IMR-90 (cell line): ENCODE data around the gene PARD3. TPM values are rescaled to one million over a fixed set of nuclear protein-coding genes. Genes with fewer than 3 reads are reported as not detected.

Experiments used
- ATAC-seq: fragments of 200-7000 bp; cut with Tn5 transposase; 2 replicates; pipeline ENCODE4 v1.9.1; 2020; ENCODE audit warnings: low read depth, mild to moderate bottlenecking, moderate library complexity
- BruUV-seq: library from RNA; stranded (reverse); fragments of 400-500 nt; replicated peaks from 2 replicates; lab custom pipeline; 2021; lab: Mats Ljungman, UMichigan
- CTCF ChIA-PET: fragments of 300-600 bp; formaldehyde crosslinking; extraction: SDS; loops from one replicate; lab custom pipeline; 2021; ENCODE audit warnings: antibody characterized with exemption; lab: Yijun Ruan, JAX
- POLR2A ChIA-PET: fragments of 300-600 bp; sonication (Branson Sonifier 250); formaldehyde crosslinking; loops from one replicate; lab custom pipeline; 2022; ENCODE audit warnings: antibody characterized with exemption; ENCODE audit not compliant: unreplicated experiment; lab: Charles Lee
- DNase-seq: peaks from one replicate; pipeline ENCODE4 v3.0.0; 2013
- H2AFZ ChIP-seq: replicated peaks from 2 replicates; pipeline ENCODE3; 2013; ENCODE audit warnings: low read length, mild to moderate bottlenecking; ENCODE audit not compliant: poor library complexity
- H2AK5ac ChIP-seq: 2 replicates; pipeline ENCODE4 v1.6.1; 2013; ENCODE audit warnings: low read depth, low read length, inconsistent platforms
- H2AK9ac ChIP-seq: replicated peaks from 2 replicates; pipeline ENCODE3; 2013; ENCODE audit warnings: mild to moderate bottlenecking, low read depth, low read length, moderate library complexity; ENCODE audit not compliant: poor library complexity
- H2BK120ac ChIP-seq: 2 replicates; pipeline ENCODE4 v1.6.1; 2013; ENCODE audit warnings: low read depth, low read length, inconsistent platforms
- H2BK15ac ChIP-seq: 3 replicates; pipeline ENCODE4 v1.6.1; 2013; ENCODE audit warnings: low read depth, low read length, inconsistent platforms
- H2BK20ac ChIP-seq: 2 replicates; pipeline ENCODE4 v1.6.1; 2013; ENCODE audit warnings: low read depth, mild to moderate bottlenecking, inconsistent platforms, low read length, moderate library complexity
- H2BK5ac ChIP-seq: 2 replicates; pipeline ENCODE4 v1.6.1; 2013; ENCODE audit warnings: mild to moderate bottlenecking, low read depth, low read length, inconsistent platforms; ENCODE audit not compliant: poor library complexity, severe bottlenecking
- H3K14ac ChIP-seq: replicated peaks from 2 replicates; pipeline ENCODE4 v1.6.1; 2013; ENCODE audit warnings: low read depth, low read length, inconsistent platforms
- H3K18ac ChIP-seq: 2 replicates; pipeline ENCODE4 v1.6.1; 2013; ENCODE audit warnings: low read depth, low read length, control low read depth
- H3K23ac ChIP-seq: 2 replicates; pipeline ENCODE4 v1.6.1; 2013; ENCODE audit warnings: low read depth, low read length, inconsistent platforms
- H3K27ac ChIP-seq: 2 replicates; pipeline ENCODE4 v1.5.1; 2013; ENCODE audit warnings: mild to moderate bottlenecking, control low read depth, low read length; ENCODE audit not compliant: insufficient read depth
- H3K27me3 ChIP-seq: 2 replicates; pipeline ENCODE4 v1.6.1; 2013; ENCODE audit warnings: low read length; ENCODE audit not compliant: control insufficient read depth, insufficient read depth
- H3K36me3 ChIP-seq: 2 replicates; pipeline ENCODE4 v1.6.1; 2013; ENCODE audit warnings: low read length, mixed read lengths; ENCODE audit not compliant: control insufficient read depth, insufficient read depth
- H3K4ac ChIP-seq: 2 replicates; pipeline ENCODE4 v1.6.1; 2013; ENCODE audit warnings: low read depth, low read length, inconsistent platforms
- H3K4me1 ChIP-seq: 2 replicates; pipeline ENCODE4 v1.6.1; 2013; ENCODE audit warnings: low read length, mixed read lengths; ENCODE audit not compliant: control insufficient read depth, insufficient read depth
- H3K4me2 ChIP-seq: 2 replicates; pipeline ENCODE4 v1.6.1; 2013; ENCODE audit warnings: low read depth, mild to moderate bottlenecking, control low read depth, low read length, moderate library complexity
- H3K4me3 ChIP-seq: 2 replicates; pipeline ENCODE4 v1.5.1; 2013; ENCODE audit warnings: low read depth, mild to moderate bottlenecking, control low read depth, low read length, moderate library complexity; ENCODE audit not compliant: insufficient read depth
- H3K56ac ChIP-seq: 2 replicates; pipeline ENCODE4 v1.6.1; 2013; ENCODE audit warnings: low read length, inconsistent platforms; ENCODE audit not compliant: insufficient read depth; ENCODE audit errors: extremely low read depth
- H3K79me1 ChIP-seq, 2 experiments: 2 replicates each; pipeline ENCODE4 v1.6.1; 2013; ENCODE audit warnings: low read length in 2 of 2, inconsistent platforms in 1 of 2, low read depth in 1 of 2
- H3K9ac ChIP-seq: 2 replicates; pipeline ENCODE4 v1.6.1; 2013; ENCODE audit warnings: low read depth, low read length, control low read depth
- H3K9me1 ChIP-seq: 2 replicates; pipeline ENCODE4 v1.6.1; 2013; ENCODE audit warnings: low read length, inconsistent platforms; ENCODE audit not compliant: insufficient read depth
- H3K9me3 ChIP-seq: 2 replicates; pipeline ENCODE4 v1.6.1; 2013; ENCODE audit warnings: low read length; ENCODE audit not compliant: control insufficient read depth, insufficient read depth
- H4K20me1 ChIP-seq: 2 replicates; pipeline ENCODE4 v1.6.1; 2013; ENCODE audit warnings: low read length, inconsistent platforms; ENCODE audit not compliant: insufficient read depth
- H4K5ac ChIP-seq: 2 replicates; pipeline ENCODE4 v1.6.1; 2013; ENCODE audit warnings: mild to moderate bottlenecking, low read depth, low read length, control low read depth
- H4K8ac ChIP-seq, 2 experiments: 2 replicates each; pipeline ENCODE4 v1.6.1; 2013; ENCODE audit warnings: low read depth in 2 of 2, low read length in 2 of 2, control low read depth in 1 of 2, inconsistent platforms in 1 of 2
- H4K91ac ChIP-seq: 2 replicates; pipeline ENCODE4 v1.6.1; 2013; ENCODE audit warnings: low read depth, low read length, inconsistent platforms; ENCODE audit not compliant: insufficient read depth
- BHLHE40 ChIP-seq: fragments of 150-350 bp; IDR thresholded peaks from 2 replicates; pipeline ENCODE4 v1.6.1; 2016; ENCODE audit warnings: mild to moderate bottlenecking, low read depth, low read length
- NFE2L2 ChIP-seq: fragments of 150-350 bp; IDR thresholded peaks from 2 replicates; pipeline ENCODE4 v1.6.1; 2016; ENCODE audit warnings: low read depth, mild to moderate bottlenecking, low read length
- WGBS, 2 experiments: methylation state at CpG; one replicate each; pipeline versions ENCODE4 v1.1.5 to v1.1.7; 2013; ENCODE audit warnings: missing lambda C conversion rate in 2 of 2; ENCODE audit not compliant: insufficient read length in 1 of 2; ENCODE audit errors: extremely low coverage in 2 of 2; 5-methylcytosine and 5-hydroxymethylcytosine counted together
- dilution Hi-C: fragments of 300-500 bp; cut with HindIII; formaldehyde crosslinking; loops from one replicate; pipeline ENCODE4 v1.14.3; 2018; ENCODE audit warnings: low sequenced_read_pairs; ENCODE audit not compliant: unreplicated experiment
- in situ Hi-C: fragments of 300-500 bp; cut with MboI; formaldehyde crosslinking; loops from 3 replicates; pipeline ENCODE4 v1.14.3; 2019; ENCODE audit warnings: low sequenced_read_pairs, inconsistent platforms, mixed read lengths
- intact Hi-C: fragments of 100-400 bp; cut with micrococcal nuclease; formaldehyde crosslinking; loops from 2 replicates; pipeline ENCODE4 v1.10.0; 2022
- polyA plus RNA-seq, 3 experiments: library from polyadenylated mRNA; depleted of rRNA; stranded (reverse); fragments of >200 nt; gene quantifications; 2 replicates each; pipeline ENCODE4 v1.2.3, GENCODE V29; 2012; ENCODE audit warnings: low replicate concordance in 1 of 3
- total RNA-seq: library from RNA; depleted of rRNA; stranded (reverse); fragments of >200 nt; gene quantifications from 2 replicates; pipeline ENCODE4 v1.2.3, GENCODE V29; 2012
- TF ChIP-seq, protein P1 (sequence below): fragments of 150-350 bp; IDR thresholded peaks from 2 replicates; pipeline ENCODE4 v1.6.1; 2016; ENCODE audit warnings: low read depth, mild to moderate bottlenecking, low read length, moderate library complexity, borderline replicate concordance

The PARD3 gene
- total and polyA plus RNA-seq, 2 of the 4 experiments (the other 2 are of a cell fraction) = 14.6 to 37.5 TPM

DNA sequence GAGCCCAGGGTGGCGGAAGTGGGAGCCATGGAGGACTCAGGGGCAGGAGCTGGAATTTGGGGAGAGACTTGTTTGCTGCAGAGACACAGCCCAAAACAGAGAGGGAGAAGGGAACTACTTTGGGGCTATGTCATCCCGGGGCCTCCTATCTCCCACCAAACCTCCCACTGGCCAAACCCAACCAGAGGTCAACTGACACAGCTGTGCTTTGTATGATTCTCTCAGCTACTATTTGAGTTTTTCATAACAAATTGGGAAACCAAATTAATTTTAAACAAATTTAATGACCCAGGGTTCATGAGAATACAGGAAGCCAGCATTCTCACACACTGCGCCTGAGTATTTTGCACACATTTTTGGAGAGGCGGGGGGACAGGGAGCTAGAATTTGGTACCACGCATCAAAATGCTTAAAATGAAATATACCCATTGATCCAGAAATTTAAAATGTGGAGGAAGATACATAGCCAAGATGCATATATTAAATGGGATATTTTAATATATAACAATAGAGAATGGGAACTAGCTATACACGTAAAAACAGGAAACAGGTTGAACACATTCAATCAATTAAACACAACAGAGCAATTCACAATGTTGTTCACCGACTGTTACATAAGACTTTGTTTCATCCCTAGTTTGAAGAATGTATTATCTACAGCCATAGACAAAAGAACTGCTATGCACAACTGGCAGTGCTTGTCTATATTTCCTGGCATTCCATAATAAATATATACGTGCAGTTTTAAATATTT lies 105.3 kb downstream of the PARD3 start:
- H2AK5ac ChIP-seq = peak overlapping the region; percentile 27; the same call in 1 of the 2 replicates
- H4K8ac ChIP-seq = no peak overlapping the region
- H3K27me3 ChIP-seq = no peaks in the 10 kb centered on the region
- H4K5ac ChIP-seq = no peak overlapping the region
- H3K4me2 ChIP-seq = no peak overlapping the region
- no peak for TF ChIP-seq NFE2L2
- TF ChIP-seq BHLHE40 = no peak
- TF ChIP-seq, protein P1, sequence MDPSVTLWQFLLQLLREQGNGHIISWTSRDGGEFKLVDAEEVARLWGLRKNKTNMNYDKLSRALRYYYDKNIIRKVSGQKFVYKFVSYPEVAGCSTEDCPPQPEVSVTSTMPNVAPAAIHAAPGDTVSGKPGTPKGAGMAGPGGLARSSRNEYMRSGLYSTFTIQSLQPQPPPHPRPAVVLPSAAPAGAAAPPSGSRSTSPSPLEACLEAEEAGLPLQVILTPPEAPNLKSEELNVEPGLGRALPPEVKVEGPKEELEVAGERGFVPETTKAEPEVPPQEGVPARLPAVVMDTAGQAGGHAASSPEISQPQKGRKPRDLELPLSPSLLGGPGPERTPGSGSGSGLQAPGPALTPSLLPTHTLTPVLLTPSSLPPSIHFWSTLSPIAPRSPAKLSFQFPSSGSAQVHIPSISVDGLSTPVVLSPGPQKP = no peak
- peak overlapping the region; percentile 23 for H4K91ac ChIP-seq
- peak overlapping the region; percentile 26; the same call in 1 of the 3 replicates for H2BK15ac ChIP-seq
- H3K36me3 ChIP-seq = no peaks in the 10 kb centered on the region
- H3K56ac ChIP-seq = no peak overlapping the region
- no peak overlapping the region for H2AK9ac ChIP-seq
- H3K18ac ChIP-seq = peak overlapping the region; percentile 47; the same call in 1 of the 2 replicates
- peaks cover 28% of the 10 kb centered on the region for H3K9me1 ChIP-seq
- H2BK20ac ChIP-seq = 0 out of 2 replicates have a peak overlapping the region, but pooled peaks have one; percentile 38
- in situ Hi-C loops = no loop called here
- peak overlapping the region; percentile 36; the same call in 1 of the 2 replicates for H2BK120ac ChIP-seq
- intact Hi-C loops = no loop called here
- no peak overlapping the region for H3K14ac ChIP-seq
- H3K4me3 ChIP-seq = no peak overlapping the region
- WGBS, 2 experiments = no CpG with 5 or more reads among the region's 8 CpGs
- dilution Hi-C loops = no loop called here
- ChIA-PET POLR2A (no interaction called here), CTCF (interaction anchor here (0.8 to 1.3 kb wide), 2 partner anchors 23 to 265 kb away, joined by 3 to 4 read pairs; no protein-coding TSS in a partner anchor)
- H2AFZ ChIP-seq = no peak overlapping the region
- ATAC-seq (peak; percentile 5; the same call in 1 of the 2 replicates), DNase-seq (peak; percentile 15)
- no TSS peak for BruUV-seq
- peaks cover 32% of the 10 kb centered on the region for H3K4me1 ChIP-seq
- H4K20me1 ChIP-seq = peaks cover 9% of the 10 kb centered on the region; the same call in 1 of the 2 replicates
- H3K4ac ChIP-seq = peak overlapping the region; percentile 14; the same call in 1 of the 2 replicates
- peak overlapping the region; percentile 7 for H2BK5ac ChIP-seq
- no peak overlapping the region for H3K9ac ChIP-seq
- H3K27ac ChIP-seq = peak overlapping the region; percentile 55; the same call in 1 of the 2 replicates
- no peak overlapping the region for H3K23ac ChIP-seq
- H3K79me1 ChIP-seq = peaks cover 46 to 70% of the 10 kb centered on the region in 2 experiments
- H3K9me3 ChIP-seq = no peaks in the 10 kb centered on the region
